C4-2B (cell line): ENCODE results near the gene TCF12.

Source experiments
- H3K27ac ChIP-seq: fragments of 450-650 bp; 2 replicates; pipeline ENCODE4 v1.5.1; 2017
- ZFX ChIP-seq: fragments of 450-650 bp; IDR thresholded peaks from 2 replicates; pipeline ENCODE4 v1.6.1; 2017
- TF ChIP-seq, protein P1 (sequence below): fragments of 450-650 bp; conservative IDR thresholded peaks from 2 replicates; pipeline ENCODE4 v1.5.1; 2017; ENCODE audit warnings: mild to moderate bottlenecking

TCF12 gene

DNA sequence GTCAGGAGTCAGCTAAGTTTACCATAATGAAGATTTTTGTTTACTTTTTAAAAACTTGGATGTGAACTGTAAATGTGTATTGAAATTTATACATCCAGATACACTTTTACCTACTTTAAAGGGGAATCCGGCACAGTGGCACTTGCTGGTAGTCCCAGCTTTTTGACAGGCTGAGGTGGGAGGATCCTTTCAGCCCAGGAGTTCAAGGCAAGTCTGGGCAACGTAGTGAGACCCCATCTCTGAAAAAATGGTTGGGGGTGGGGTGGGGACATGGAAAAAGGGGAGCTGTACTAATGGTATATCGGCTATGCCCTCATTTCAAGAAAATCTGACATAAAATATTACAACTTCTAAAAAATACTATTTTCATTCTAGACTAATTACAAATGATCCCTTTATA, 362.0 kb downstream of the TCF12 start:
- no peak overlapping the region for H3K27ac ChIP-seq
- no peak for TF ChIP-seq ZFX
- TF ChIP-seq, protein P1, sequence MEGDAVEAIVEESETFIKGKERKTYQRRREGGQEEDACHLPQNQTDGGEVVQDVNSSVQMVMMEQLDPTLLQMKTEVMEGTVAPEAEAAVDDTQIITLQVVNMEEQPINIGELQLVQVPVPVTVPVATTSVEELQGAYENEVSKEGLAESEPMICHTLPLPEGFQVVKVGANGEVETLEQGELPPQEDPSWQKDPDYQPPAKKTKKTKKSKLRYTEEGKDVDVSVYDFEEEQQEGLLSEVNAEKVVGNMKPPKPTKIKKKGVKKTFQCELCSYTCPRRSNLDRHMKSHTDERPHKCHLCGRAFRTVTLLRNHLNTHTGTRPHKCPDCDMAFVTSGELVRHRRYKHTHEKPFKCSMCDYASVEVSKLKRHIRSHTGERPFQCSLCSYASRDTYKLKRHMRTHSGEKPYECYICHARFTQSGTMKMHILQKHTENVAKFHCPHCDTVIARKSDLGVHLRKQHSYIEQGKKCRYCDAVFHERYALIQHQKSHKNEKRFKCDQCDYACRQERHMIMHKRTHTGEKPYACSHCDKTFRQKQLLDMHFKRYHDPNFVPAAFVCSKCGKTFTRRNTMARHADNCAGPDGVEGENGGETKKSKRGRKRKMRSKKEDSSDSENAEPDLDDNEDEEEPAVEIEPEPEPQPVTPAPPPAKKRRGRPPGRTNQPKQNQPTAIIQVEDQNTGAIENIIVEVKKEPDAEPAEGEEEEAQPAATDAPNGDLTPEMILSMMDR: no peak

GRCh38 chr15:57281321-57281720, 362.9 kb downstream of the TCF12 start:
- H3K27ac ChIP-seq: no peak overlapping the region
- no peak for TF ChIP-seq ZFX
- TF ChIP-seq, protein P1: no peak

DNA sequence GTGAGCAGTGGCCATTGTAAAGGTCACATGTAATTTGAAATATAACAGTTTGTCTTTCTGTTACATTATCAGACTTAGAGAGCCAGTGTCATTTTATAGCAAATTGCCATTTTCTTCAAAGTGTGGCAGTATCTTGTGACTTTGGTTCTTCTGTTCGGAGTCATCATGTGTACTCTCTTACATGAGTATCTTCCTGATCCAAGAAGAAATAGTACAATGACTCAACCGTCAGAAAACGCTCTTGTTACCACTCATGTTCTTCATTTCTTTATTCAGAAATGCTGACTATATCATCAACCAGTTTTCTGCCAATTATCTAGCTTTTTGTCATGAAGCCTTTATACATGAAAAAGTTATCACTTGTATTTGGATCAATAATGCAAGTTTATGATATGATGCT, 364.2 kb downstream of the TCF12 start:
- no peak for TF ChIP-seq ZFX
- TF ChIP-seq, protein P1: no peak
- no peak overlapping the region for H3K27ac ChIP-seq

DNA sequence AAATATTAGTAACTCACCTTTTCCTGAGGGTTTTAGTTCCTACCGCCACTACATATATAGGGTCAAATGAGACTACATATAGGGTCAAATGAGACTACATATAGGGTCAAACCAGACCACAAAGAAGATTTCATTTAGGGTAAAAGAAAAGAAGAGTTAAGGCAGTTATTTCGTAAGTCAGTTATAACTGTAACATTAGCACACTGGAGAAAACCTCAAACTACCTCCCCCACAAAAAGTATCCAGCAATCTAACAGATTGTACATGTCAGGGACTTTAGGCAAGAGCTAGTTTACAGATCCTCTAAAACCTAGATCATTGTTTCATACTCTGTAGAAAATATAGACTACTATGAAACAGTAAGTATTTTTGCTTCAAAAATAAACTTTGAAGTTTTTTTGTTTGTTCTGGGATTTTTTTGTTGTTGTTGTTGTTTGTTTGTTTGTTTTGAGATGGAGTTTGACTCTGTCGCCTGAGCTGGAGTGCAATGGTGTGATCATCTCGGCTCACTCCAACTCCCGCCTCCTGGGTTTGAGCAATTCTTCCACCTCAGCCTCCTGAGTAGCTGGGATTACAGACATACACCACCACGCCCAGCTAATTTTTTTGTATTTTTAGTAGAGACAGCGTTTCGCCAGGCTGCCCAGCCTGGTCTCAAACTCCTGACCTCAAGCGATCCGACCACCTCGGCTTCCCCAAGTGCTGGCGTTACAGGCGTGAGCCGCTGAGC, 365.5 kb downstream of the TCF12 start:
- H3K27ac ChIP-seq: no peak overlapping the region
- no peak for TF ChIP-seq ZFX
- TF ChIP-seq, protein P1: no peak

DNA sequence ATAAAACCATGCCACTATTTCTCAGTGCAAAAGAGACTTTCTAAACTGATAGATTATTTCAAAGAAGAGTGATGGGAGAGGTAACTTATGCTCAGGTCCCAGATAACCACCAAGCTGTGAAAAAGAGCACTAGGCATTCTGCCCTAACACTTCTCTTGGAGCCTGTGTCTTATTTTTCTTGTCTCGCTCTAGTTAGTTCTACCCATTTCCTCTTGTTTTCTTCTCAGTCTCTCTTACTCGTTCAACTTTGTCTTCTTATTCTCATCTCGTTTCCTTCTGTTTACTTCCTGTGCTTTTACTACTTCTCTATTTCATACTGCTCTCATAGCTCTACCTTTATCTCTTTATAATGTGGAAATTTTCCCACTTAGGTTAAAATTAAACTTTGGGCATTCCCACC, 366.1 kb downstream of the TCF12 start:
- no peak overlapping the region for H3K27ac ChIP-seq
- TF ChIP-seq, protein P1: no peak
- no peak for TF ChIP-seq ZFX

- TF ChIP-seq ZFX: no peak
- TF ChIP-seq, protein P1: no peak
- H3K27ac ChIP-seq: no peak overlapping the region
These were observed 366.9 kb downstream of the TCF12 start for GRCh38 chr15:57285386-57285785.

GRCh38 chr15:57286446-57287122, 368.1 kb downstream of the TCF12 start:
- H3K27ac ChIP-seq: no peak overlapping the region
- TF ChIP-seq ZFX: no peak
- TF ChIP-seq, protein P1: no peak
